ENCODE measurements around the gene EHBP1L1.

EHBP1L1 gene

GRCh38 chr11:65595131-65595530 lies 19.3 kb downstream of the EHBP1L1 start:
- DNase-seq (ENCODE audit: low read depth in 2 of 2), result no peak

- DNase-seq (ENCODE audit: low read depth in 2 of 2), result no peak
These were observed 19.9 kb downstream of the EHBP1L1 start, which contains the start of gene KCNK7 for GRCh38 chr11:65595543-65596281. KCNK7 (minus strand) TSS chr11:65595800; CDS start chr11:65595772, 28 bp downstream.

- DNase-seq (ENCODE audit: low read depth in 2 of 2), result no peak
These were observed 20.7 kb downstream of the EHBP1L1 start for GRCh38 chr11:65596520-65596919.

- no peak for DNase-seq (ENCODE audit: low read depth in 2 of 2)
These were observed 22.4 kb downstream of the EHBP1L1 start for GRCh38 chr11:65598258-65598699.

GRCh38 chr11:65599216-65599954 lies 23.5 kb downstream of the EHBP1L1 start:
- no peak for DNase-seq (ENCODE audit: low read depth in 2 of 2)

- DNase-seq (ENCODE audit: low read depth in 2 of 2), result no peak
These were observed 24.0 kb downstream of the EHBP1L1 start for GRCh38 chr11:65599955-65600246.

GRCh38 chr11:65604258-65604657 lies 28.4 kb downstream of the EHBP1L1 start:
- DNase-seq (ENCODE audit: low read depth in 2 of 2), result no peak

- peak; percentile 89 to 90 for DNase-seq (ENCODE audit: low read depth in 2 of 2)
These were observed 31.2 kb downstream of the EHBP1L1 start for GRCh38 chr11:65606876-65607613.

- no peak for DNase-seq (ENCODE audit: low read depth in 2 of 2)
These were observed 32.0 kb downstream of the EHBP1L1 start for GRCh38 chr11:65607614-65608426.

- no peak for DNase-seq (ENCODE audit: low read depth in 2 of 2)
These were observed 33.4 kb downstream of the EHBP1L1 start for GRCh38 chr11:65609229-65609628.

GRCh38 chr11:65609665-65610064 lies 33.8 kb downstream of the EHBP1L1 start:
- DNase-seq (ENCODE audit: low read depth in 2 of 2), result no peak

- no peak for DNase-seq (ENCODE audit: low read depth in 2 of 2)
These were observed 34.6 kb downstream of the EHBP1L1 start for GRCh38 chr11:65610404-65610803.

GRCh38 chr11:65611028-65611757 lies 35.3 kb downstream of the EHBP1L1 start:
- no peak for DNase-seq (ENCODE audit: low read depth in 2 of 2)

- DNase-seq (ENCODE audit: low read depth in 2 of 2), result no peak
These were observed 36.1 kb downstream of the EHBP1L1 start for GRCh38 chr11:65611758-65612603.

- DNase-seq (ENCODE audit: low read depth in 2 of 2), result no peak
These were observed 36.8 kb downstream of the EHBP1L1 start for GRCh38 chr11:65612691-65613090.

GRCh38 chr11:65613091-65613928 lies 37.5 kb downstream of the EHBP1L1 start:
- DNase-seq (ENCODE audit: low read depth in 2 of 2), result no peak

GRCh38 chr11:65615229-65615949 lies 39.5 kb downstream of the EHBP1L1 start, which contains the start of gene PCNX3:
PCNX3 (plus strand) TSS chr11:65615776; CDS start chr11:65616312, 536 bp downstream.
- DNase-seq (ENCODE audit: low read depth in 2 of 2), result peak; percentile 100

- no peak for DNase-seq (ENCODE audit: low read depth in 2 of 2)
These were observed 40.2 kb downstream of the EHBP1L1 start for GRCh38 chr11:65615950-65616574.

Data from fibroblast of skin of left biceps (primary cell).